ENCODE results near the gene PDE8B. TPM values are rescaled to one million over a fixed set of nuclear protein-coding genes. Genes with fewer than 3 reads are reported as not detected.

Gene PDE8B
- total and polyA plus RNA-seq, 2 experiments from 2014 or later = 0.45 to 0.91 TPM

- Mint-ChIP-seq H3K9me3 (no peaks in the 10 kb centered on the region), H3K4me1 (peaks cover 7% of the 10 kb centered on the region; the same call in 2 of the 3 replicates), H3K36me3 (ENCODE audit: low read depth) (no peaks in the 10 kb centered on the region), H3K27me3 (ENCODE audit: insufficient read depth, low read depth, poor library complexity) (no peaks in the 10 kb centered on the region), H3K4me3 (no peak overlapping the region), H3K27ac (no peak overlapping the region)
- Histone ChIP-seq H3K4me1 (ENCODE audit: insufficient read depth) (peaks cover 8% of the 10 kb centered on the region; the same call in 1 of the 2 replicates), H3K9me2 (ENCODE audit: insufficient read depth) (no peaks in the 10 kb centered on the region), H3K4me2 (no peak overlapping the region), H3K79me2 (replicated peaks; ENCODE audit: insufficient read depth) (no peaks in the 10 kb centered on the region), H4K20me1 (replicated peaks; ENCODE audit: insufficient read depth) (no peaks in the 10 kb centered on the region), H3K27me3 (ENCODE audit: insufficient read depth) (no peaks in the 10 kb centered on the region), H2AFZ (no peak overlapping the region), H3F3A (replicated peaks; ENCODE audit: low read depth) (no peaks in the 10 kb centered on the region), H3K27ac (ENCODE audit: low read depth) (no peak overlapping the region), H3K36me3 (ENCODE audit: insufficient read depth) (no peaks in the 10 kb centered on the region), H3K4me3 (no peak overlapping the region)
- TF ChIP-seq EZH2phosphoT487 (IDR thresholded peaks at IDR 0.05; ENCODE audit: unreplicated experiment) (no peak), NANOG (IDR thresholded peaks at IDR 0.05; ENCODE audit: borderline replicate concordance) (no peak), ZNF114 (CRISPR knock-in tag; IDR thresholded peaks at IDR 0.05) (no peak), ZNF462 (CRISPR knock-in tag; IDR thresholded peaks at IDR 0.05) (no peak), CTCF (conservative IDR thresholded peaks at IDR 0.05; ENCODE audit: low read depth in 2 of 2) (no peak), ZNF331 (CRISPR knock-in tag; IDR thresholded peaks at IDR 0.05; ENCODE audit: low read depth) (no peak), JUNB (IDR thresholded peaks at IDR 0.05; ENCODE audit: unreplicated experiment) (no peak), ETS1 (IDR thresholded peaks at IDR 0.05) (no peak), CREB1 (CRISPR knock-in tag; IDR thresholded peaks at IDR 0.05; ENCODE audit: low read depth) (no peak), EZH2 (IDR thresholded peaks at IDR 0.05; ENCODE audit: low read depth, unreplicated experiment) (no peak), POLR2AphosphoS5 (IDR thresholded peaks at IDR 0.05; ENCODE audit: low read depth) (no peak), STAT1 (IDR thresholded peaks at IDR 0.05; ENCODE audit: unreplicated experiment) (no peak)
- ATAC-seq (no peak), DNase-seq (ENCODE audit: low spot score) (no peak)
Observed at GRCh38 chr5:77397686-77398292, 187.3 kb downstream of the PDE8B start.

Data from GM23338 (cell line).